ENCODE results near the gene PIH1D1. TPM values are rescaled to one million over a fixed set of nuclear protein-coding genes. Genes with fewer than 3 reads are reported as not detected.

The PIH1D1 gene
- total and polyA plus RNA-seq, 10 of the 15 experiments (the other 5 are each of a cell fraction or from before 2014, with no cell fraction given), result 16.1 to 153 (median 106) TPM

GRCh38 chr19:49487277-49488045 is 35.8 kb upstream of the PIH1D1 start, which contains the start of gene RPL13A (continued):
- TF ChIP-seq ZNF622 (IDR thresholded peaks at IDR 0.05) (no peak), CBX5 (IDR thresholded peaks at IDR 0.05; ENCODE audit: low read depth) (no peak), MEF2B (IDR thresholded peaks at IDR 0.05; ENCODE audit: partially characterized antibody, poor library complexity, severe bottlenecking) (peak; percentile 63), RUNX3 (IDR thresholded peaks at IDR 0.05; ENCODE audit: low read length) (peak; percentile 77), DPF2 (IDR thresholded peaks at IDR 0.05) (no peak), NBN (IDR thresholded peaks at IDR 0.05) (peak; percentile 57; the same call in 1 of the 2 replicates), ZNF274 (IDR thresholded peaks at IDR 0.05; ENCODE audit: insufficient read depth, insufficient read length) (no peak), SP1 (IDR thresholded peaks at IDR 0.05; ENCODE audit: low read depth, low read length) (peak; percentile 92), SREBF1 (IDR thresholded peaks at IDR 0.05; ENCODE audit: low read length) (no peak), JUND (IDR thresholded peaks at IDR 0.05; ENCODE audit: low read depth, low read length) (no peak), HDAC2 (IDR thresholded peaks at IDR 0.05) (no peak), E2F4 (IDR thresholded peaks at IDR 0.05; ENCODE audit: low read depth, low read length) (no peak), CEBPZ (IDR thresholded peaks at IDR 0.05; ENCODE audit: low read depth, low read length) (0 out of 2 replicates have a peak, but pooled peaks have one; percentile 31)
- TF ChIP-seq, protein P1, sequence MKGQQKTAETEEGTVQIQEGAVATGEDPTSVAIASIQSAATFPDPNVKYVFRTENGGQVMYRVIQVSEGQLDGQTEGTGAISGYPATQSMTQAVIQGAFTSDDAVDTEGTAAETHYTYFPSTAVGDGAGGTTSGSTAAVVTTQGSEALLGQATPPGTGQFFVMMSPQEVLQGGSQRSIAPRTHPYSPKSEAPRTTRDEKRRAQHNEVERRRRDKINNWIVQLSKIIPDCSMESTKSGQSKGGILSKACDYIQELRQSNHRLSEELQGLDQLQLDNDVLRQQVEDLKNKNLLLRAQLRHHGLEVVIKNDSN (IDR thresholded peaks at IDR 0.05; ENCODE audit: borderline replicate concordance, extremely low read length, insufficient read depth, low read depth, low read length), result peak; percentile 97
- TF ChIP-seq, protein P2, sequence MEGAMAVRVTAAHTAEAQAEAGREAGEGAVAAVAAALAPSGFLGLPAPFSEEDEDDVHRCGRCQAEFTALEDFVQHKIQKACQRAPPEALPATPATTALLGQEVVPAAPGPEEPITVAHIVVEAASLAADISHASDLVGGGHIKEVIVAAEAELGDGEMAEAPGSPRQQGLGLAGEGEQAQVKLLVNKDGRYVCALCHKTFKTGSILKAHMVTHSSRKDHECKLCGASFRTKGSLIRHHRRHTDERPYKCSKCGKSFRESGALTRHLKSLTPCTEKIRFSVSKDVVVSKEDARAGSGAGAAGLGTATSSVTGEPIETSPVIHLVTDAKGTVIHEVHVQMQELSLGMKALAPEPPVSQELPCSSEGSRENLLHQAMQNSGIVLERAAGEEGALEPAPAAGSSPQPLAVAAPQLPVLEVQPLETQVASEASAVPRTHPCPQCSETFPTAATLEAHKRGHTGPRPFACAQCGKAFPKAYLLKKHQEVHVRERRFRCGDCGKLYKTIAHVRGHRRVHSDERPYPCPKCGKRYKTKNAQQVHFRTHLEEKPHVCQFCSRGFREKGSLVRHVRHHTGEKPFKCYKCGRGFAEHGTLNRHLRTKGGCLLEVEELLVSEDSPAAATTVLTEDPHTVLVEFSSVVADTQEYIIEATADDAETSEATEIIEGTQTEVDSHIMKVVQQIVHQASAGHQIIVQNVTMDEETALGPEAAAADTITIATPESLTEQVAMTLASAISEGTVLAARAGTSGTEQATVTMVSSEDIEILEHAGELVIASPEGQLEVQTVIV (IDR thresholded peaks at IDR 0.05; ENCODE audit: borderline replicate concordance, partially characterized antibody), result peak; percentile 71
- TF ChIP-seq, protein P3, sequence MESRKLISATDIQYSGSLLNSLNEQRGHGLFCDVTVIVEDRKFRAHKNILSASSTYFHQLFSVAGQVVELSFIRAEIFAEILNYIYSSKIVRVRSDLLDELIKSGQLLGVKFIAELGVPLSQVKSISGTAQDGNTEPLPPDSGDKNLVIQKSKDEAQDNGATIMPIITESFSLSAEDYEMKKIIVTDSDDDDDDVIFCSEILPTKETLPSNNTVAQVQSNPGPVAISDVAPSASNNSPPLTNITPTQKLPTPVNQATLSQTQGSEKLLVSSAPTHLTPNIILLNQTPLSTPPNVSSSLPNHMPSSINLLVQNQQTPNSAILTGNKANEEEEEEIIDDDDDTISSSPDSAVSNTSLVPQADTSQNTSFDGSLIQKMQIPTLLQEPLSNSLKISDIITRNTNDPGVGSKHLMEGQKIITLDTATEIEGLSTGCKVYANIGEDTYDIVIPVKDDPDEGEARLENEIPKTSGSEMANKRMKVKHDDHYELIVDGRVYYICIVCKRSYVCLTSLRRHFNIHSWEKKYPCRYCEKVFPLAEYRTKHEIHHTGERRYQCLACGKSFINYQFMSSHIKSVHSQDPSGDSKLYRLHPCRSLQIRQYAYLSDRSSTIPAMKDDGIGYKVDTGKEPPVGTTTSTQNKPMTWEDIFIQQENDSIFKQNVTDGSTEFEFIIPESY (IDR thresholded peaks at IDR 0.05), result no peak
- TF ChIP-seq, protein P4, sequence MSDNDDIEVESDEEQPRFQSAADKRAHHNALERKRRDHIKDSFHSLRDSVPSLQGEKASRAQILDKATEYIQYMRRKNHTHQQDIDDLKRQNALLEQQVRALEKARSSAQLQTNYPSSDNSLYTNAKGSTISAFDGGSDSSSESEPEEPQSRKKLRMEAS (IDR thresholded peaks at IDR 0.05; ENCODE audit: low read depth, low read length), result peak; percentile 98
- TF ChIP-seq, protein P5, sequence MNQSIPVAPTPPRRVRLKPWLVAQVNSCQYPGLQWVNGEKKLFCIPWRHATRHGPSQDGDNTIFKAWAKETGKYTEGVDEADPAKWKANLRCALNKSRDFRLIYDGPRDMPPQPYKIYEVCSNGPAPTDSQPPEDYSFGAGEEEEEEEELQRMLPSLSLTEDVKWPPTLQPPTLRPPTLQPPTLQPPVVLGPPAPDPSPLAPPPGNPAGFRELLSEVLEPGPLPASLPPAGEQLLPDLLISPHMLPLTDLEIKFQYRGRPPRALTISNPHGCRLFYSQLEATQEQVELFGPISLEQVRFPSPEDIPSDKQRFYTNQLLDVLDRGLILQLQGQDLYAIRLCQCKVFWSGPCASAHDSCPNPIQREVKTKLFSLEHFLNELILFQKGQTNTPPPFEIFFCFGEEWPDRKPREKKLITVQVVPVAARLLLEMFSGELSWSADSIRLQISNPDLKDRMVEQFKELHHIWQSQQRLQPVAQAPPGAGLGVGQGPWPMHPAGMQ (IDR thresholded peaks at IDR 0.05; ENCODE audit: borderline replicate concordance), result no peak
